K562 (cell line): ENCODE data around the gene CCDC124.

Source experiments
- EZH2 ChIP-seq: IDR thresholded peaks from 2 replicates; pipeline ENCODE4 v1.6.1; 2012; ENCODE audit warnings: low read depth, mild to moderate bottlenecking, inconsistent platforms, low read length, borderline replicate concordance
- HIVEP1 ChIP-seq: fragments of 250-450 bp; sonication (Bioruptor Pico); IDR thresholded peaks from 2 replicates; pipeline ENCODE4 v1.4.0; 2020; ENCODE audit warnings: mild to moderate bottlenecking
- TF ChIP-seq, protein P1 (sequence below): fragments of 250-450 bp; sonication (Bioruptor Pico); IDR thresholded peaks from 2 replicates; pipeline ENCODE4 v1.4.0; 2020
- TF ChIP-seq, protein P2 (sequence below), 3 experiments: IDR thresholded peaks in 2 of 3; conservative IDR thresholded peaks in 1 of 3; 2 replicates each; pipeline ENCODE4 v1.5.1; 2011 to 2012; ENCODE audit warnings: low read length in 3 of 3, mild to moderate bottlenecking in 3 of 3, control low read depth in 2 of 3, improper control_type of control experiment in 1 of 3, inconsistent platforms in 1 of 3, low read depth in 1 of 3, mixed read lengths in 1 of 3, moderate library complexity in 1 of 3; ENCODE audit not compliant: insufficient read depth in 2 of 3

DNA sequence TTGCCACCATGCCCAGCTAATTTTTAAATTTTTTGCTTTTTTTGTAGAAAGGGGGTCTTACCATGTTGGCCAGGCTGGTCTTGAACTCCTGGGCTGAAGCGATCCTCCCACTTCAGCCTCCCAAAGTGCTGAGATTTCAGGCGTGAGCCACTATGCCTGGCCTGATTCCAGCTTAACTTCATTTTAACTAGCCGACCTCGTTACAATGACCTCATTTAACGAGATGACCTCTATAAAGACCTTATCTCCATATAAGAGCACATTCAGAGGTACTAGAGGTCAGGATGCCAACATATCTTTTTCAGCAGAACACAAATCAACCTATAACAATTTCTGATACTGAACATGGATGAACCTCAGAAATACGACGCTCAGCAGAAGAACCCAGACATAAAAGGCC lies 44.7 kb downstream of the CCDC124 start:
- TF ChIP-seq HIVEP1 (CRISPR knock-in tag) (no peak), EZH2 (no peak)
- TF ChIP-seq, protein P1, sequence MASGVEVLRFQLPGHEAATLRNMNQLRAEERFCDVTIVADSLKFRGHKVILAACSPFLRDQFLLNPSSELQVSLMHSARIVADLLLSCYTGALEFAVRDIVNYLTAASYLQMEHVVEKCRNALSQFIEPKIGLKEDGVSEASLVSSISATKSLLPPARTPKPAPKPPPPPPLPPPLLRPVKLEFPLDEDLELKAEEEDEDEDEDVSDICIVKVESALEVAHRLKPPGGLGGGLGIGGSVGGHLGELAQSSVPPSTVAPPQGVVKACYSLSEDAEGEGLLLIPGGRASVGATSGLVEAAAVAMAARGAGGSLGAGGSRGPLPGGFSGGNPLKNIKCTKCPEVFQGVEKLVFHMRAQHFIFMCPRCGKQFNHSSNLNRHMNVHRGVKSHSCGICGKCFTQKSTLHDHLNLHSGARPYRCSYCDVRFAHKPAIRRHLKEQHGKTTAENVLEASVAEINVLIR: no peak
- TF ChIP-seq, protein P2, sequence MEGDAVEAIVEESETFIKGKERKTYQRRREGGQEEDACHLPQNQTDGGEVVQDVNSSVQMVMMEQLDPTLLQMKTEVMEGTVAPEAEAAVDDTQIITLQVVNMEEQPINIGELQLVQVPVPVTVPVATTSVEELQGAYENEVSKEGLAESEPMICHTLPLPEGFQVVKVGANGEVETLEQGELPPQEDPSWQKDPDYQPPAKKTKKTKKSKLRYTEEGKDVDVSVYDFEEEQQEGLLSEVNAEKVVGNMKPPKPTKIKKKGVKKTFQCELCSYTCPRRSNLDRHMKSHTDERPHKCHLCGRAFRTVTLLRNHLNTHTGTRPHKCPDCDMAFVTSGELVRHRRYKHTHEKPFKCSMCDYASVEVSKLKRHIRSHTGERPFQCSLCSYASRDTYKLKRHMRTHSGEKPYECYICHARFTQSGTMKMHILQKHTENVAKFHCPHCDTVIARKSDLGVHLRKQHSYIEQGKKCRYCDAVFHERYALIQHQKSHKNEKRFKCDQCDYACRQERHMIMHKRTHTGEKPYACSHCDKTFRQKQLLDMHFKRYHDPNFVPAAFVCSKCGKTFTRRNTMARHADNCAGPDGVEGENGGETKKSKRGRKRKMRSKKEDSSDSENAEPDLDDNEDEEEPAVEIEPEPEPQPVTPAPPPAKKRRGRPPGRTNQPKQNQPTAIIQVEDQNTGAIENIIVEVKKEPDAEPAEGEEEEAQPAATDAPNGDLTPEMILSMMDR (IDR thresholded peaks at IDR 0.05 in 2 of 3, conservative IDR thresholded peaks at IDR 0.05 in 1 of 3; ENCODE audit: insufficient read depth in 2 of 3, low read depth in 1 of 3, low read length in 3 of 3): no peak
